Gastrocnemius medialis (tissue), 4 donors: ENCODE results near the gene CEACAM18. TPM values are rescaled to one million over a fixed set of nuclear protein-coding genes. Genes with fewer than 3 reads are reported as not detected.

Experiments used
- ATAC-seq, 2 donors: fragments of 150-250 bp; one replicate each; pipeline ENCODE4 v1.9.1; 2016
- DNase-seq, 2 donors: peaks; one replicate each; pipeline ENCODE4 v3.0.0-alpha.2; 2019
- H3K27ac ChIP-seq, 4 donors: fragments of 200-600 bp; sonication (generic); 1 replicate in 1 of 4; 2 replicates in 3 of 4; pipeline ENCODE4 v1.5.1; 2016 to 2018; ENCODE audit warnings: mild to moderate bottlenecking in 2 of 4, moderate library complexity in 1 of 4
- H3K27me3 ChIP-seq, 3 donors: fragments of 200-600 bp; sonication (generic) in 2 of 3; 1 replicate in 1 of 3; 2 replicates in 2 of 3; pipeline versions ENCODE4 v1.5.1 to v1.6.0; 2016 to 2019; ENCODE audit warnings: mild to moderate bottlenecking in 1 of 3, moderate library complexity in 1 of 3
- H3K36me3 ChIP-seq, 2 donors: fragments of 200-600 bp; sonication (generic) in 1 of 2; one replicate each; pipeline ENCODE4 v1.5.1; 2017 to 2018
- H3K4me1 ChIP-seq, 2 donors: fragments of 200-600 bp; sonication (generic) in 1 of 2; one replicate each; pipeline ENCODE4 v1.5.1; 2016 to 2017; ENCODE audit warnings: mild to moderate bottlenecking in 2 of 2
- H3K4me3 ChIP-seq, 4 donors: fragments of 200-600 bp; sonication (generic) in 3 of 4; 1 replicate in 1 of 4; 2 replicates in 3 of 4; pipeline ENCODE4 v1.5.1; 2016 to 2019; ENCODE audit warnings: mild to moderate bottlenecking in 2 of 4
- H3K9me3 ChIP-seq, 3 donors: fragments of 200-600 bp; sonication (generic) in 2 of 3; 1 replicate in 1 of 3; 2 replicates in 2 of 3; pipeline ENCODE4 v1.5.1; 2016 to 2019
- CTCF ChIP-seq, 5 experiments: fragments of 450-650 bp in 3 of 5; fragments of 200-600 bp in 2 of 5; sonication (generic) in 2 of 5; IDR thresholded peaks in 4 of 5; conservative IDR thresholded peaks in 1 of 5; 1 replicate in 4 of 5; 2 replicates in 1 of 5; pipeline ENCODE4 v1.5.1; 2016 to 2019; ENCODE audit warnings: antibody characterized with exemption in 5 of 5, mild to moderate bottlenecking in 3 of 5, moderate library complexity in 3 of 5
- POLR2A ChIP-seq, 2 donors: fragments of 450-650 bp; IDR thresholded peaks; one replicate each; pipeline ENCODE4 v1.6.1; 2017; ENCODE audit warnings: antibody characterized with exemption in 2 of 2, mild to moderate bottlenecking in 2 of 2, moderate library complexity in 2 of 2
- in situ Hi-C, 4 donors: fragments of 200-750 bp; cut with MboI; loops; one replicate each; pipeline versions ENCODE4 v1.15.0 to v1.8.0; 2017; ENCODE audit warnings: low sequenced_read_pairs in 4 of 4
- intact Hi-C: fragments of 100-400 bp; cut with DNase I; formaldehyde crosslinking; loops from one replicate; pipeline ENCODE4 v1.15.1; 2023; ENCODE audit warnings: low total_unique reads
- total RNA-seq, 4 donors: library from RNA; depleted of rRNA; stranded (reverse); fragments of >200 nt; gene quantifications; one replicate each; pipeline versions ENCODE4 v1.1.0 to v1.2.3, GENCODE V29; 2016

CEACAM18 gene
- total RNA-seq, 4 donors from 2014 or later, result not detected

GRCh38 chr19:51503896-51504295 is 25.6 kb downstream of the CEACAM18 start:
- in situ Hi-C loops (no loop called here), intact Hi-C loops (no loop called here)
- Histone ChIP-seq H3K36me3 (no peaks in the 10 kb centered on the region), H3K4me3 (no peak overlapping the region), H3K9me3 (no peaks in the 10 kb centered on the region), H3K4me1 (no peaks in the 10 kb centered on the region), H3K27me3 (no peaks in the 10 kb centered on the region), H3K27ac (no peak overlapping the region)
- ATAC-seq, result no peak
- TF ChIP-seq POLR2A (IDR thresholded peaks at IDR 0.05), result no peak
- TF ChIP-seq CTCF (IDR thresholded peaks at IDR 0.05 in 4 of 5, conservative IDR thresholded peaks at IDR 0.05 in 1 of 5), result no peak
- DNase-seq, result no peak

- Histone ChIP-seq H3K9me3 (no peaks in the 10 kb centered on the region), H3K36me3 (no peaks in the 10 kb centered on the region), H3K27me3 (no peaks in the 10 kb centered on the region), H3K4me1 (no peaks in the 10 kb centered on the region), H3K4me3 (no peak overlapping the region), H3K27ac (no peak overlapping the region)
- no peak for DNase-seq
- no peak for ATAC-seq
- in situ Hi-C loops, result no loop called here
- intact Hi-C loops, result no loop called here
- TF ChIP-seq POLR2A (IDR thresholded peaks at IDR 0.05) (no peak), CTCF (IDR thresholded peaks at IDR 0.05 in 4 of 5, conservative IDR thresholded peaks at IDR 0.05 in 1 of 5) (no peak)
Measured at GRCh38 chr19:51505904-51506303, 27.6 kb downstream of the CEACAM18 start.

GRCh38 chr19:51507192-51507591 is 28.9 kb downstream of the CEACAM18 start:
- H3K36me3 ChIP-seq, result no peaks in the 10 kb centered on the region
- ATAC-seq (no peak), DNase-seq (no peak)
- H3K4me1 ChIP-seq, result no peaks in the 10 kb centered on the region
- H3K27me3 ChIP-seq, result no peaks in the 10 kb centered on the region
- H3K4me3 ChIP-seq, result no peak overlapping the region
- no peaks in the 10 kb centered on the region for H3K9me3 ChIP-seq
- intact Hi-C loops (no loop called here), in situ Hi-C loops (no loop called here)
- TF ChIP-seq POLR2A (IDR thresholded peaks at IDR 0.05) (no peak), CTCF (IDR thresholded peaks at IDR 0.05 in 4 of 5, conservative IDR thresholded peaks at IDR 0.05 in 1 of 5) (no peak)
- no peak overlapping the region for H3K27ac ChIP-seq

- Histone ChIP-seq H3K27ac (no peak overlapping the region), H3K36me3 (no peaks in the 10 kb centered on the region), H3K9me3 (no peaks in the 10 kb centered on the region), H3K27me3 (no peaks in the 10 kb centered on the region), H3K4me1 (no peaks in the 10 kb centered on the region), H3K4me3 (no peak overlapping the region)
- ATAC-seq (no peak), DNase-seq (no peak)
- intact Hi-C loops, result no loop called here
- TF ChIP-seq POLR2A (IDR thresholded peaks at IDR 0.05), result no peak
- no peak for TF ChIP-seq CTCF (IDR thresholded peaks at IDR 0.05 in 4 of 5, conservative IDR thresholded peaks at IDR 0.05 in 1 of 5)
- in situ Hi-C loops, result no loop called here
Measured at GRCh38 chr19:51507640-51508058, 29.3 kb downstream of the CEACAM18 start.

GRCh38 chr19:51508059-51508733 is 29.9 kb downstream of the CEACAM18 start:
- in situ Hi-C loops (no loop called here), intact Hi-C loops (no loop called here)
- DNase-seq (no peak), ATAC-seq (no peak)
- Histone ChIP-seq H3K27me3 (no peaks in the 10 kb centered on the region), H3K27ac (no peak overlapping the region), H3K4me1 (no peaks in the 10 kb centered on the region), H3K36me3 (no peaks in the 10 kb centered on the region), H3K9me3 (no peaks in the 10 kb centered on the region), H3K4me3 (no peak overlapping the region)
- TF ChIP-seq POLR2A (IDR thresholded peaks at IDR 0.05) (no peak), CTCF (IDR thresholded peaks at IDR 0.05 in 4 of 5, conservative IDR thresholded peaks at IDR 0.05 in 1 of 5) (no peak)
